CD4-positive, alpha-beta T cell treated with Interleukin-12 subunit alpha and Interleukin-12 subunit beta, for 1 hour (primary cell): Measurements from ENCODE around the gene ACP1.

ENCODE experiments used
- DNase-seq: peaks from one replicate; pipeline ENCODE4 v3.0.0-alpha.2; 2020

ACP1 gene

DNA sequence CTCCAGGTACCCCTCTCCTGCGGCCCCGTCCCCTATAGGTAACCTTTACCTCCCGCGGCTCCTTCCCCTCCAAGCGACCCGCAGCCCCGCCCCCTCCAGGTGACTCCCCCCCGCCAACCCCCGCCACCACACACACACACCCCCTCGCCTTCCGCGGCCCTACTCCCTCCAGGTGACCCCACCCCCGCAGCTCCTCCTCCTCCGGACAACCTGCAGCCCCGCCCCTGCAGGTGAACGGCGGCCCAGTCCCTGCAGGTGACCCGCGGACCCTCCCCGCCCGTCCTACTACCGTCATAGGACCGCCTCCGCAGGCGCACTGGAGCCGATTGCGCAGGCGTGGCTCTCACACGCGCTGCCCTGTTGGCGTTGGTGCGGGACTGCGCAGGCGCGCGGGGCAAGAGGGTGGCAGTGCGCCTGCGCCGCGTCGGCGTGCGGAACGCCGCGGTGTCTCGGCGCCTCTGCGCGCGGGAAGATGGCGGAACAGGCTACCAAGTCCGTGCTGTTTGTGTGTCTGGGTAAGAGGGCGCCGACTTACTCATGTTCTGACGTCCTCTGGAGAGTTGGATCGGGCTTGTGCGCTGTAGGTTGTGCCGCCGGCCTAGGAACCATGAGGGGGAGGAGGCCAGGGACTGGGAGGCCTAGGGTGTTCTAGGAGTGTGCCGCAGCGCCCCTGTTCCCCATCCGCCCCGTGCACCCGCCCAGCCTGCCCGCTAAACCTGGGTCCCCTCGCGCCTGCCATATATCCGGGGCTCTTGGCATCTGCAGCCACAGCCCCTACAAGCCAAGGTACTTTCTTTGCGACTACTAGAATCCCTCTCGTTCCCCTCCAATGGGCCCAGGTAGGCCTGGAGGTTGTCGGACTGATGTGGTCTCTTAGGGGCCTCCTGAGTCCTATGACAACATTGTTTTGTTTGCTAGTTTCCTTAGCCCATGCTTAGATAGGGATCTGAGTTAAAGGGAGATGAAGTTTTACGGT is at the start of gene ACP1:
Gene ACP1, plus strand, starts transcription at position 455 of the 976 bp plus-strand sequence. Its CDS starts 18 bp downstream, at position 473.
- peak; percentile 96 for DNase-seq

GRCh38 chr2:216068-216467 is 48.7 kb upstream of the ACP1 start:
- DNase-seq = no peak

GRCh38 chr2:223451-223850 is 41.3 kb upstream of the ACP1 start:
- DNase-seq = no peak

DNA sequence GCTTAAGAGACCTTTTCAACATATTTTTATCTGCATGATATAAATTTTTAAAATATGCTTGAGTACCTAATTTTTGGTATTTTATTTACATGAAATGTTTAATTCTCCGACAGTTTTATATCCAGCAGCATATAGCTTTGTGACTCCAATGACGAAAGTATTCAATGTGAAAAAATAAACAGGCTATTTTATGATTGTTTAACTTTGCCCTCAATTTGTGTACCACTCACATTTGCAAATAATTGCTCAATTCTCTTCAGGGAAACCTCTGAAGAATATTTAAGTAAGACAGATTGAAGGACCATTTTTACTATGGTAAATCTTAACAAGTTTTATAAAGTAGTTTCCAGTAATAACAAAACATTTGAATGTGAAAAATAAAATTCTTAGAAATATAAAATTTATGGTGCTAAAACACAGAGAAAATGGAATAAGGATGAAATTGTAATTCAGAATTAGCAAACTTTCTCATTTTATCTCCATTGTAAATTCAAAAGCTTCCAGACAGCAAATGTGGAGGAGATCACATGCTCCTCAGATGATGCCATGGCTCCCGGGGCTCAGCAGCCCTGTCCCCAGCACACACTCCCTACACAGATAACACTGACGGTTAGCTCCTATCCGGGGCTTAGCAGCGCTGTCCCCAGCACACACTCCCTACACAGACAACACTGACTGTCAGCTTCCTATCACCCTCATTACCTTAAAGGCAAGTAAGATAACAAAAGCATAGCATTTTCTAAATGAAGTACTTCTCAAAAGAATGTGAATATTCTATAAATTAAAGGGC is 40.6 kb upstream of the ACP1 start:
- no peak for DNase-seq

DNA sequence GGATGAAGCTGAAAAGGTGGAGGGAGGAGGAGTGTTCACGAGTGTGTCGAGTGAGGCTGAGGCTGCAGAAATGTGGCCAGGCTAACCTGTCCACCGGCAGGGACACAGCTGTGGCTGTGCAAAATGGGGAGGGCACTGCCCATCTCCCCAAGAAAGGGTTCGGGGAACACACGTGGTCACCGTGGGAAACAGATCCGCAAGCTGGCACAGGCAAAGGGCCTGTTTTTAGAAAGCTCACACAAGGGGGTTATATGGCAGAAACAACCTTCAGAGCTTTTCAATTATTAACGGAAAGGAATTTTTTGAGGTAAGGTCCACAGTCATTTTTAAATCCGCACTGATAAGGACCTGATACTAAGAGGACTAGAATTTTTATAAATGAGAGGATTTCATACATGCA is 36.6 kb upstream of the ACP1 start:
- no peak for DNase-seq

- no peak for DNase-seq
Observed at GRCh38 chr2:228518-229278, 36.0 kb upstream of the ACP1 start.

DNA sequence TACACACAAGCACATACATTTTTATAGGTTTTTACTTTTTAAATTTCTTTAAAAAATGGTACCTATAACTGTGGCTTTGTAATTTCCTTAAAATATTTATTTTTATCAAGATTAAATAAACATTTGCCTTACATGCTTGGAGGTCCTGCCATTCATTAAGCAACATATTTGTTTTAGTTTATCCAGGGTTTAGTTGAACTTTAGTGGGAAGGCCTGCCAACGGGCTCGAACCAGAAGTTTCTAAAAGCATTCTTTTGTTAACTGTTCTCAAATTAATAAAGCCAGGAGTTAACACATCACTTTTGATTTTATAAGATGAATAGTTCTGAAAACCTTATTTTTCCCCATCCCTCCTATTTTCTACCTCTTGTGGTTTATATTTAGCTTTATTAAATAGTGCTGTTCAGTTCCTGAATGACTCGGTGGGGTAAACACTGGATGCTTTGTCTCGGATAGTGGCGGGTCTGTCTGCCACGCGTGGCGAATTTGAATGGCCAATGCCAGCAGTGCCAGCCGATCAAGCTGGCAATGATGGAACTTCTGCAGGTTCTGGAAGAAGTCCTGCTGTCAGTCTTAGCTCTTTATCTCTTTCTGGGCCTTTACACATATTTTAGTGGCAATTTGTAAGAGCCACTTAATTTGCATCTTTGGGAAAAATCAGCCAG is 33.1 kb upstream of the ACP1 start:
- no peak for DNase-seq

DNA sequence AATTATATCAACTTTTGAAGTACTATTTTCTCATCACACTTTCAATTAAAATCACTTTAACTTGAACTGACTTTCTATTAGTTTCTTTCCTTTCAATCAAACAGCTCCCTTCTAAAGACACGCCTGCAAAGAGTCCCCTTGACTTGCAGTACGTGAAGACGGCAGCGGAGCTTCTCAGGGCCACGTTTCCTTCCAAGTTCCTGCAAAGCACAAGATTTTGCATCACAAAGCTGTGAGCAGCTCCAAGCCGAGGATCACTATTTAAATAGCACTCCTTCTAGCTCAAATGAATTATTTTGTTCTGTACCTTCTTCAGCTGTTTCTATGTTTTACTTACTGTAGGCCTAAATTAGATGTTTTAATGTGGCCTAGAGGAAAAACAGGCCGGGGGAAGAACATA is 31.7 kb upstream of the ACP1 start:
- no peak for DNase-seq

DNA sequence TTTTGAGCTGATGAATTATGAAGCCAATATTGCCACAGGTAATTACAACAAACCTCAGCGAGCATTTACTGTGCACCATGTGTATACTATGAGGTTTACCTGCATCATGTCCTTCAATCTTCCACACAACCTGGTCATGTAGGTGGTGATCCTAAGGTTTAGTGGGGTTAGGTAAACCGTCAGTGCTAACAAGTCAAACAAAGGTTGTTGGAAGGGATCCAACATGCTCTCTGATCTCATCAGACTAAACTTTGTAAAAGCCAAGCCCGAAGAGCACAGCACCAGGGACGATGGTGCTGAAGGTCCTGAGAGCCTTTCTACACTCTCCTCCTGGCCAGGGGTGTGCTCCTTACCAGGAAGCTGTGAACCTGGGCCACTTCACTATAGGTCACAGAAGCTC is 30.3 kb upstream of the ACP1 start:
- no peak for DNase-seq

DNA sequence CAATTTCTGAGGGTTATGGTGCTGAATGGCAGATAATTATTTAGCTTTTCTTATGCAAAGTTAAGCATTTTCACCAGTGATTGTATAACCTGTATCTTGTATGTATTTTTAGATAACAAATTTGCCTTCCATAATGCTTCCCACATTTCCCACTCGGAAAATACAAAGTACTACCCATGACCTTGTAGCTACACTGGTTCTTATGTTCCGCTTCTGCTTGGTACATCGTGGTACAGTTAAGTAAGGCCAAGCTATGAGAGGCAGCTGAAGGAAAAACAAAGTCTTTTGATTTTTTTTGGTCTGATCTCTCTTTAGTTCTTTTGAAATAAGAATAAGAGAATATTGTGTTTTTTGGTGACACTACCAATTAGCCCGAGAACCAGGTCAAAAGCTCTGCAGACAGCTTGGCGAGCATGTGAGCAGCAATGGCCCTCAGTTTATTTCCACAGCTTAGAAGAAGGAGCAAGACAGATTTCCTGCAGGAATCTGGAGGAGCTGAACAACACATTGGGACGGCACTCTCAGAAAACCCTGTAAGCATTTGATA is 27.7 kb upstream of the ACP1 start:
- DNase-seq = no peak

GRCh38 chr2:237878-238277 is 26.9 kb upstream of the ACP1 start:
- peak; percentile 17 for DNase-seq

DNA sequence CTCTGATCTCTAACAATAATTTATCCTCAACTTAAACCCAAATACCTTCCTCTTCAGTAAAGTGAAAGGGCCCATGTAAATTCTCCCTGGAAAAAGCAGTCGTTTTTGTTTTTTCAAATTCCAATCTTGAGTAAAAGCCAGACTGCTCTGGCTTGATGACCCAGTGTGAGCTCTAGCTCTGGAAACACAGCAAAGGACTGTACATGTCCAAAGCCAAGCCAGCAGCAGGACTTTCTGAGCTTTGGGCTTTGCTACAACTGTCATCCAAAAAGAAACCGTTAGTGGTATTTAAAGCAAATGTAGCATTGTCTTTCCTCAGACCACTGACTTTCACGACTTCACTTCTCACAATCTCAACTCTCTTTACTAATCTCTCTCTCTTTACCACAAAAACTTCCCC is 26.3 kb upstream of the ACP1 start:
- no peak for DNase-seq

DNA sequence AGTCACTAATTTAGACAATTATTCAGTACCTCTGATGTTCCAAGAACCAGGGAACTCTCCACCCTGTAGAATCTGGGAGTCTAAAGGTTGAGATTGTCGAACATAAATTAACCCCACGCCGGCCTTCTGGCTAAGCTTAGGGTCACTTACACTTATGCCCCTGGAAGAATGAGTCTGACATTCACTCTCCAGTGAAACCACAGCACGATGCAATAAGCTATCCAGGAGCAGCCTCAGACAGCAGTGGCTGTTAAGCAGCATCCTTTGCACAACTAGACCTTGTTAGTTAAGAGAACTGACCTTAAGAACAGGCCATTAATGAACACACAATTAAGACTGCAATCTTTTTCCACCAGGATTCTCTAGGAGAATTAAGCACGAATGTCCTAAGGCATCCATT is 25.9 kb upstream of the ACP1 start:
- no peak for DNase-seq

DNA sequence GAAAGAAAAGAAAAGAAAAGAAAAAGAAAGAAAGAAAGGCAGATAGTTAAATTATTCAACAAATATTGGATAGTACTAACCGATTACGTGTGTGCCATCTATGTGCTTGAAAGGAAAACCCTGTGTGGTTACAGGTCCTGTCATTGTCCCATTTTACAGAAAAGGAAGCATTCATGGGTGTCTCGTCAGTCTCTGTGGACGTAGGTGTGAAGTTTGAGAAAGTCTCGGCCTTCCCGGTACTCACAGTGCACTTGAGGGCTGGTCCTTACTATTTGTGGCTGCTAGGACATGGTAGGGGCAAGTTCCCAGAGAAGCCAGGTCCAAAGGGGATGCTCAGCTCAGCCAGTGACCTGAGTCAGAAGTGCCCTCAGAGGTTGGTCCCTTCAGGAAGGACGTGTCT is 20.2 kb upstream of the ACP1 start:
- DNase-seq = no peak

DNA sequence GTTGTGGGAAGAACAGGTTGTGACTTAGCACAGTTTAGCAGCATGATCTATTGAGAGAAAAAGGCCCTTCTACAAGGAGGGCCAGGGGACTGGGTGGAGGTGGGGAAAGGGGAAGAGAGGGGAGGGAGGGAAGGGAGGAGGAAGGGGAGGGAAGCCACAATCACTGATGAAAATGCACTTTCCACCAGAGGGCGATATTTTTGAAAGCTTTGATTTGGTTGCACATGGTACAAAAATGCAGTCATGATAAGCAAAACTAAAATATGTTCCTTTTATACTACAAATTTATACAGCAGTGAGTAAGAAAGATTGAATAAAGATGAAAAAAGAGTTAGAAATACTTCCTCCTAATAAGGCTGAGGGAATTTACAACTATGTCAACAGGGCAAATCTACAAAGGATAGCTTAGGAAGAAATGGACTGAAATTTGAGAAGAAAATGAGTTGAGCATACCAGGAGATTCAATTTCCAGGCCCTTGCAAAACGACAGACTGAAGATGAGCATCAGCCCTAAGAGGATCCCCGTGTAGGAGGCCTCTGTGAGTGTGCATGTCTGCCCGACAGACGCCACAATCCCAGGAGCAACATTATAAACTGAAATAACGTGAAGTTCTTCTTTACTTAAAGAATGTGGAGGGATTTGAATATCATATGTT is 18.1 kb upstream of the ACP1 start:
- DNase-seq = peak; percentile 61

DNA sequence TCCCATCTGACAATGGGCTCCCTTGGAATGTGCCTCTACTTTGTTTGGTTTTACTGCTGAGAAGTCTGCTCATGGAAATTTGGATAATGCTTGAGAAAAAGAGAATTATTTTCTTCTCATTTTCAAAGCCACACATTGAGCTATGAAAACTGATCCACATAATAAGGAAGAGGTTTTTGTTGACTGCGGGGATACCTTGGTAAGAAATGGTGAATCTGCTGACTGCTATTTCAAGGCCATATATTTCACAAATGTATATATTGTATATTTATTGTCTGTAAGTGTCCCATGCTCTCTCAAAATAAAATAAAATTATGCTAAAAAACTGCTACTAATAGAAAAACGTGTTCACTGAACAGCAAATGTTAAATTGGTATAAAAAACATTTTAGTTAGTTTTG is 16.0 kb upstream of the ACP1 start:
- no peak for DNase-seq

DNA sequence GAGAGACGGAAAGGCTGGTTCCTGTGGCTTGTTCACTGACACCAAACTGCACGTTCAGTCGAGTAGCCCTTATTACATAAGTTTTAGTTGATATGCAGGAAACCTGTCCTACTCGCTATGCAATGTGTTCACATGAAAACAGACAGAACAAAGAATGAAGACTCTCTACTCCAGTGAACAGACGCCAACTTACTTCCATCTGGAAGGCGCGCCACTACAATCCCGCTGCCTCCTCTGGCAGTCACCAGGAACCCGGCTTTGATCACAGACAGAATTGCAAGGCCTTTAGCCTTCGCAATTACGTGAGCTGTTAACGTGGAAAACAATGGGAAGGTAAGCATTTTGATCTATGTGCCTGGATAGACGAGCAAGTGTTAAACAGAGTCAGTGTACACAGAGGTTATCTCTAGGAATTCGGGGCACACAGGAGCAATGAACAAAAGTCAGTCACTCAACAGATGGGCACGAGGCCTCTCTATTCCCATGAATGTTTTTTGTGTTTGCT is 15.2 kb upstream of the ACP1 start:
- no peak for DNase-seq

DNA sequence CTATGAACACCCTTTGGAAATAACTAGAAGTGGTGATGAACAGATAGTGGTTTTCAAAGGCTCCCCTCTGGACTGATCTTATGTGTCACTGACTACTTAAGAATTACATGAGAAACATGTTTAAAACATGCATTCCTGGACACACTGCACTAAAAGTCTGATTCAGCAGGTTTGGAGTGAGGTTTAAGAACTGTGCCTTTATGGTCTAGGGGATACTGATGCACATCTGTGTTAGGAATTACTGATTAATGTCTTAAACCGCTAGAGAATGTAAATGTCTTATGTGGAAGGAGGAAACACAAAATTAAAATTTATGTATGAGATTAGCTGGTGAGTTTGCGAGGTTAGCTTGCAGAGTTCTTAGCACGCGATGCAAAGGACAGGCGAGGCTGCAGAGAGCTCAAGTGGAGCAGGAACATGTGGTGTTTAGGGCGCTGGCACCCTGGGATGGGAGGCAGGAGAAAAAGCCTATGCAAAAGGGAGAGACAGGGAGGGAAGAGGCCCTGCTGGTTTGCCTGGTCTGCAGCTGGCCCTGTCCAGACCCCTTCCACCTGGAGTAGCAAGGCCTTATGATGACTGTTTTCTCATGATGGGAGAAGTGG is 12.6 kb upstream of the ACP1 start:
- no peak for DNase-seq

DNA sequence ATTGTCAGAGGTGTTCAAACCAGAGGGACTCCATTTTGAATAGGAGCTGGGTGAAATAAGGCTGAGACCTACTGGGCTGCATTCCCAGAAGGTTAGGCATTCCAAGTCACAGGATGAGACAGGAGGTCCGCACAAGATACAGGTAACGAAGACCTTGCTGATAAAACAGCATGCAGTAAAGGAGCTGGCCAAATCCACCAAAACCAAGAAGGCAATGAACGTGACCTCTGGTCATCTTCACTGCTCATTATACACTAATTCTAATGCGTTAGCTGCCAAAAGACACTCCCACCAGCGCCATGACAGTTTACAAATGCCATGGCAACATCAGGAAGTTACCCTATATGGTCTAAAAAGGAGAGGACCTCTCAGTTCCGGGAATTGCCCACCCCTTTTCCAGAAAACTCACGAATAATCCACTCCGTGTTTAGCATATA is 11.5 kb upstream of the ACP1 start:
- no peak for DNase-seq

- DNase-seq = no peak
Observed at GRCh38 chr2:254241-254640, 10.5 kb upstream of the ACP1 start.

DNA sequence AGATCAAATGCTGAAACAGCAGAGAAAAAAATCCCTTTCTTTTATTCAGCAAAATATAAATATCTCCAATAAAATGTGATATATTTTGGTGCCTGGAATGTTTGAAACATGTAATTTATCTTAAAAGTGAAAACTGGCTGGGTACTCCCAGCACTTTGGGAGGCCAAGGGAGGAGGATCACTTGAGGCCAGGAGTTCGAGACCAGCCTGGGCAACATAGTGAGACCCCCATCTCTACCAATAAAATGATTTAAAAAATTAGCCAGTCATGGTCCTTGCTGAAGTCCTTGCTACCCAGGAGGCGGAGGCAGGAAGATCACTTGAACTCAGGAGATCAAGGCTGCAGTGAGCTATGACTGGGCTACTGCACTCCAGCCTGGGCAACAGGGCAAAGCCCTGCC is 9.6 kb upstream of the ACP1 start:
- DNase-seq = no peak
